Smooth muscle cell of the coronary artery (primary cell): ENCODE measurements around the gene ARHGAP32. TPM values are rescaled to one million over a fixed set of nuclear protein-coding genes. Genes with fewer than 3 reads are reported as not detected.

ENCODE experiments used
- total RNA-seq: library from RNA; depleted of rRNA; stranded (reverse); fragments of >200 nt; gene quantifications from 2 replicates; pipeline ENCODE4 v1.2.3, GENCODE V29; 2014; ENCODE audit warnings: low replicate concordance

The ARHGAP32 gene
- 12.2 and 15.6 TPM in 2 replicates for total RNA-seq

GRCh38 chr11:129192150-129192549 lies at the start of gene ARHGAP32:
Gene ARHGAP32, minus strand, starts transcription at chr11:129192325. Its CDS starts 127 bp downstream, at chr11:129192198.

GRCh38 chr11:128942817-128943427 lies 249.2 kb downstream of the ARHGAP32 start, which contains the start of gene TP53AIP1:
Gene TP53AIP1, minus strand, starts transcription at chr11:128942871. Its CDS starts 5,053 bp downstream, at chr11:128937818.

Other genes starting within 250 kb of the ARHGAP32 start
- 0.08 TPM in 1 of 2 replicates, not detected in the other for gene TP53AIP1, start 249.5 kb downstream of the ARHGAP32 start, total RNA-seq
- gene BARX2, start 183.5 kb upstream of the ARHGAP32 start, total RNA-seq, result not detected in 2 replicates